NCI-H82 (cell line): ENCODE measurements around the gene SNX8.
"Not testable (repeated sequence)": the region's sequence is repeated elsewhere in the genome, so short reads cannot be mapped to it uniquely, and the experiment has no call there.

Source experiments
- DNase-seq: peaks from one replicate; lab custom pipeline; 2025; lab: John Stamatoyannopoulos, UW

Gene SNX8

GRCh38 chr7:2314209-2314955 is at the start of gene SNX8:
Gene SNX8 (minus strand): TSS chr7:2314441. CDS start chr7:2314421, 20 bp downstream.
- DNase-seq, result peak; percentile 95

- DNase-seq, result no peak
Observed at GRCh38 chr7:2362385-2363088, 48.3 kb upstream of the SNX8 start.

- DNase-seq, result no peak
Observed at GRCh38 chr7:2360796-2361195, 46.6 kb upstream of the SNX8 start.

- peak; percentile 95 for DNase-seq
Observed at GRCh38 chr7:2359610-2360009, 45.4 kb upstream of the SNX8 start.

GRCh38 chr7:2358968-2359527 is 44.8 kb upstream of the SNX8 start:
- DNase-seq, result peak; percentile 89

- DNase-seq, result no peak
Observed at GRCh38 chr7:2357571-2357970, 43.3 kb upstream of the SNX8 start.

- DNase-seq, result no peak
Observed at GRCh38 chr7:2357165-2357564, 42.9 kb upstream of the SNX8 start.

- no peak for DNase-seq
Observed at GRCh38 chr7:2355705-2356008, 41.4 kb upstream of the SNX8 start.

GRCh38 chr7:2354939-2355704 is 40.9 kb upstream of the SNX8 start:
- peak; percentile 45 for DNase-seq

GRCh38 chr7:2354186-2354938 is 40.1 kb upstream of the SNX8 start, which contains the start of gene EIF3B:
Gene EIF3B (plus strand): TSS chr7:2354827. CDS start chr7:2354922, 95 bp downstream.
- DNase-seq, result peak; percentile 95

- peak; percentile 89 for DNase-seq
Observed at GRCh38 chr7:2353936-2354185, 39.6 kb upstream of the SNX8 start.

GRCh38 chr7:2353113-2353935 is 39.1 kb upstream of the SNX8 start:
- DNase-seq, result no peak

GRCh38 chr7:2350861-2351260 is 36.6 kb upstream of the SNX8 start:
- DNase-seq, result no peak

- no peak for DNase-seq
Observed at GRCh38 chr7:2350055-2350454, 35.8 kb upstream of the SNX8 start.

- not testable (repeated sequence) for DNase-seq
Observed at GRCh38 chr7:2347351-2348063, 33.3 kb upstream of the SNX8 start.

GRCh38 chr7:2336626-2337299 is 22.5 kb upstream of the SNX8 start:
- DNase-seq, result no peak

- DNase-seq, result not testable (repeated sequence)
Observed at GRCh38 chr7:2332606-2333231, 18.5 kb upstream of the SNX8 start.

GRCh38 chr7:2331707-2332106 is 17.5 kb upstream of the SNX8 start:
- no peak for DNase-seq

- DNase-seq, result no peak
Observed at GRCh38 chr7:2330493-2330892, 16.3 kb upstream of the SNX8 start.
